Breast epithelium (tissue), 3 donors: Measurements from ENCODE around the gene TMEM217.

Source experiments
- POLR2AphosphoS5 ChIP-seq, 3 donors: sonication (generic); formaldehyde crosslinking; IDR thresholded peaks; one replicate each; pipeline ENCODE4 v1.6.1; 2017; ENCODE audit warnings: antibody characterized with exemption in 3 of 3
- TF ChIP-seq, protein P1 (sequence below), 3 donors: fragments of 450-650 bp; IDR thresholded peaks; one replicate each; pipeline ENCODE4 v1.5.1; 2016 to 2017; ENCODE audit warnings: antibody characterized with exemption in 3 of 3, mild to moderate bottlenecking in 3 of 3, moderate library complexity in 3 of 3

DNA sequence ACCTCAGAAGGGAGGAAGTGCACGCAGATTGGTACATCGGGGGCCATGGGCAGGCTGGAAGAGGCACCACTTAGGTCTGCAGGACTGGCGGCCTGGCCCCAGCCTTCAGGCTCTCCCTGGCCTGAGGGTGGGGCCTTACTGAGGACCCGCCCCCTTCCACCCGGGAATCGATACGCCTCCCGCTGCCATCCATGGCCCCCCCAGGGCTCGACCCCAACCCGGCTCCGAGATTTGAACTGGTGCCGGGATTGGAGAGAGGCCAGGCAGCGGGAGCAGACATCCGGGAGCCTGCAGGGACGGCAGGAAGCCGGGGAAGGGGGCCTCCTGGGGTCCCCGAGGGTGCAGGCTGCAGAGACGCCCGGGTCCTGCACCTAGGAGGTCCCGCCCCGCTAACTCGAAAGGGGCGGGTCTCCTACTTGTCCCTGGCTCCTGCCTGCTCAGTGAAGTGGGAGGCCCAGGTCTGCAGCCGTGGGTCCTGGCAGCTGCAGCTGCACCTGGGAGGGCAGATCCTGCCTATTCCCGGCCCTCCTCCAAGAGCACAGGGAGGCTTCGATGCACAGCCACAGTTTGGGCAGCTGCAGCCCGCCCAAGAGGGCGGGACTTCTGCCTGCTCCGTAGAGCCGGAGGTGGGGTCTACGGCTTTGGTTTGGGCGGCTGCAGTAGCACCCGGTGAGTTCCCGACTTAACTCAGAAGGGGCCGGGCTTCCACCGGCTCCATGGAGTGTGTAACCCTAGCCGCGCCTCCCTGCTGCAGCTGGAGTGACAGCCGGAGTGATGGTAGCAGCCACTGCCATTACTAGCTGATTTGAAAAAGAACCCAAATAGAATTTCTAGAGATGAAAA, 35.6 kb downstream of the TMEM217 start:
- TF ChIP-seq, protein P1, sequence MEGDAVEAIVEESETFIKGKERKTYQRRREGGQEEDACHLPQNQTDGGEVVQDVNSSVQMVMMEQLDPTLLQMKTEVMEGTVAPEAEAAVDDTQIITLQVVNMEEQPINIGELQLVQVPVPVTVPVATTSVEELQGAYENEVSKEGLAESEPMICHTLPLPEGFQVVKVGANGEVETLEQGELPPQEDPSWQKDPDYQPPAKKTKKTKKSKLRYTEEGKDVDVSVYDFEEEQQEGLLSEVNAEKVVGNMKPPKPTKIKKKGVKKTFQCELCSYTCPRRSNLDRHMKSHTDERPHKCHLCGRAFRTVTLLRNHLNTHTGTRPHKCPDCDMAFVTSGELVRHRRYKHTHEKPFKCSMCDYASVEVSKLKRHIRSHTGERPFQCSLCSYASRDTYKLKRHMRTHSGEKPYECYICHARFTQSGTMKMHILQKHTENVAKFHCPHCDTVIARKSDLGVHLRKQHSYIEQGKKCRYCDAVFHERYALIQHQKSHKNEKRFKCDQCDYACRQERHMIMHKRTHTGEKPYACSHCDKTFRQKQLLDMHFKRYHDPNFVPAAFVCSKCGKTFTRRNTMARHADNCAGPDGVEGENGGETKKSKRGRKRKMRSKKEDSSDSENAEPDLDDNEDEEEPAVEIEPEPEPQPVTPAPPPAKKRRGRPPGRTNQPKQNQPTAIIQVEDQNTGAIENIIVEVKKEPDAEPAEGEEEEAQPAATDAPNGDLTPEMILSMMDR (IDR thresholded peaks at IDR 0.05) = no peak
- no peak for TF ChIP-seq POLR2AphosphoS5 (IDR thresholded peaks at IDR 0.05)
